Amniotic epithelial cell (primary cell): Measurements from ENCODE around the gene POLR2F.
"Not testable (repeated sequence)": the region's sequence is repeated elsewhere in the genome, so short reads cannot be mapped to it uniquely, and the experiment has no call there.

ENCODE experiments used
- DNase-seq: peaks from one replicate; pipeline ENCODE4 v3.0.0-alpha.2; 2010; ENCODE audit warnings: low read depth

Gene POLR2F

DNA sequence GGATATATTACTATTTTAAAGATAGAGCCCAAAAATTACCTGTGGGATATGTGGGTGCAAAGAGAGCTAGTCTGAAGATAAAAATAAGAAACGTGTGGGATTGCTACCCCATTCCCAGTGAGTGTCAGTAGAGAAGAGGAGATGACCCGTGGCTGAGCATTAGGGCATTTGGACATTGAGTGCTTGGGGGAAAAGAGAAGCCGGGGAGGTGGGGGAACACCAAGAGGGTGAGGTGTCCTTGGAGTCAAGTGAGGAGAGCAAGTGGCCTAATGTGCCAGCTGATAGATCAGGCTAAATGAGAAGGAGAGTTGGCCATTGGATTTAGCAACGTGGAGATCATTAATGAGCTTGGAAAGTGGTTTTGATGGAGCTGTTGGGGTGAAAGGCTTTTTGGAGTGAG is 1.2 kb downstream of the POLR2F start:
- DNase-seq = no peak

DNA sequence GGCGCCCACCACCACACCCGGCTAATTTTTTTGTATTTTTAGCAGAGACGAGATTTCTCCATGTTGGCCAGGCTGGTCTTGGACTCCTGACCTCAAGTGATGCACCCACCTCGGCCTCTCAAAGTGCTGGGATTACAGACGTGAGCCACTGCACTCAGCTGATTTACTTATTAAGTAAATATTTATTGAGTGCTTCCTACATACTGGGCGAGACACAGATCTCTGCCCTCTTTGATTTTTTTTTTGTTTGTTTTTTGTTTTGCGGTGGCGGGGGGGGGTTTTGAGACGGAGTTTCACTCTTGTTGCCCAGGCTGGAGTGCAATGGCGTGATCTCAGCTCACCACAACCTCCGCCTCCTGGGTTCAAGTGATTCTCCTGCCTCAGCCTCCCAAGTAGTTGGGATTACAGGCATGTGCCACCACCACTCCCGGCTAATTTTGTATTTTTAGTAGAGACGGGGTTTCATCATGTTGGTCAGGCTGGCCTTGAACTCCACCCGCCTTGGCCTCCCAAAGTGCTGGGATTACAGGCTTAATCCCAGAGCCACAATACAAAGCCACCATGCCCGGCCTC is 2.4 kb downstream of the POLR2F start:
- not testable (repeated sequence) for DNase-seq

DNA sequence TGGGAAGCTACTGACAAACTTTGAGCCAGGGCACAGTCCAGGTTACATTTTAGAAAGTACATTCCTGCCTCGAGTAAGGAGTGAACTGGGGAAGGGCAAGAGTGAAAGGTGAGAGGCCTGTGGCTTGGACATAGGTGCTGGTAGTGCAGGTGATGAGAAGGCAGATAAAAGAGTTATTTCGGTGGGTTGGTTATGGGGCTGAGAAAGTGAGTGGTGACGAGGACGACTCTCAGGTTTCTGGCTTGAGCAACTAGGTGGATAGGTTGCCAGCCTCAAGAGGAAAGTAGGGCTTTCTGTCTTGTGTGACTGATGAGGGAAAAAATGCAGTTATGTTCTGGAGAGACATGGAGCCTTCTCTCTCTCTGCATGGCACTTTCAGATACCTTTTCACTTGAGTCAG is 3.7 kb downstream of the POLR2F start:
- DNase-seq = no peak

DNA sequence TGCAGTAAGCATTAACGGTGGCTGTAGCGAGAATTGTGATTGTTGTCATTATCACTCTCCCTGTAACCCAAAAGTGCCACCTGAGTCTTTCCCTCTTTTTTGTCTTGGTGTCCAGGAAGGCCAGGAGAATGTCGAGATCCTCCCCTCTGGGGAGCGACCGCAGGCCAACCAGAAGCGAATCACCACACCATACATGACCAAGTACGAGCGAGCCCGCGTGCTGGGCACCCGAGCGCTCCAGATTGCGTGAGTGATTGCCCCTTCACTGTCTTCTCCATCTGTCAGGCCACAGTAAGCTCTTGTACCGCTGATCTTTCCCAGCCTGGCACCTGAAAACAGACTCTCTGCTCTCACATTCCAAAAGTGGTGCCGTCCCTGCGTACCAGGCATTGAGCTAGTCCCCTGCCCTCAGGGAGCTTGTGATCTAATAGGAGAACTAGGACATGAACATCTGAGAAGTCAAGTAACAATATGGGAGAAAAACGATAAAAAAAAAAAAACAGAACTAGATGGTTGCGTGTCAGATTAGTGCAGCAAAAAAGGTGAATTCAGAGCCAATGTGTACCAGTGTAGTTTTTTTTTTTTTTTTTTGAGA is 5.8 kb downstream of the POLR2F start:
- no peak for DNase-seq

DNA sequence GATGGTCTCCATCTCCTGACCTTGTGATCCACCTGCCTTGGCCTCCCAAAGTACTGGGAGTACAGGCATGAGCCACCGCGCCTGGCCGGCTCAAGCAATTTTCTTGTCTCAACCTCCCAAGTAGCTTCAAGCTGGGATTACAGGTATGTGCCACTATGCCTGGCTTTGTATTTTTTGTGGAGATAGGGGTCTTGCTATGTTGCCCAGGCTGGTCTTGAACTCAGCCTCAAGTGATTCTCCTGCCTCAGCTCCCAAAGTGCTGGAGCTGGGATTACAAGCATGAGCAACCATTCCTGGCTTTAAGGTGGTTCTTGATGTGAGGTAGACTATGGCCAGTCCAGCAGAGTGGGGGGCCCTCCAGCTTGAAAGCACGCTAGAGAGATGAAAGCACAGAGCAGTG is 7.6 kb downstream of the POLR2F start:
- DNase-seq = no peak

DNA sequence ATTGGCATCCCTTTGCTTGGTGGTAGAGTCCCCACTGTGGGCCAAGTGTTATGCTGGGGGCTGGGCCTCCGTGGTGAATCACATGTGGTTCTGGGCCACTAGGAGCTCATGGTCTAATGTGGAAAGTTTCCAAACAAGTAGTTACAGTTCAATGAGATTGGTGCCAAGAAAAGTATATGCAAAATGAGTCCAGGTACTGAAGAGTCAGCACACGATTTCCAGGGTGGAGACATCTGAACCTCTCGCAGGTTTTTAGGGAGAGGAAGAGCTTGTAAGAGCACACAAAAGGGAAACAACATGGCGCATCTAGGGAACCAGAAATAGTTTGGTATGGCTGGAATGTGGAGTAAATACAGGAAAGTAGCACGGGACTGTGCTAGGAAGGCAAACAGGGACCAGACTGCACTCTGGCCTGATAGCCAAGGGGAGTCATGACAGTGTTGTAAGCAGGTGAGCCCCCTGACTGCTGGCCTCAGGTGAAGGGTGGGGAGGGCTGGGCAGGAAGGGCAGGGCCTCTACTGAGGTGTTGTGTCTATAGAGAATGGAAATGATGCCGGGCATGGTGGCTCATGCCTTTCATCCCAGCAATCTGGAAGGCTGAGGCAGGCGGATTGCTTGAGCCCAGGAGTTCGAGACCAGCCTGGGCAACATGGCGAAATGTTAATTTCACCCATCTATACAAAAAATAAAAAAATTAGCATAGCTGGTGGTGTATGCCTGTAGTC is 12.6 kb downstream of the POLR2F start:
- DNase-seq = peak; percentile 42

DNA sequence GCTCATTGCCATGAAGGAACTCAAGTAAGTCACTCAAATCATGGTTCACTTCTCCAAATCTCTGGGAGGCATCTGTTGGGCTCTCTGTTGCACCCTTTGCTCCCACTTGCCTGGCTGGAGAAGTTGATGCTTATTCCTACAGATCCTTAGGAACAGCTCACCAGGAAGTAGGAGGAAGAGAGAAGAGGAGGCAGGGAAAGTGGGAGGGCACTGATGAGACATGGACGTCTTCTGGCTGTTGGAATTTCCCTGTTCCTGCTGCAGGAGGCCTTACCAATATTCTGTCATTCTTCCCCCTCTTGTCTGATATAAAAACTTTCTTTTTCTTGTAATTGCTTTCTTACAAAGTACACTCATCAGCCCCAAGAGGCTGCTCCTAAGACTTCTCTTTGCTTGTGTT is 13.6 kb downstream of the POLR2F start:
- DNase-seq = no peak

DNA sequence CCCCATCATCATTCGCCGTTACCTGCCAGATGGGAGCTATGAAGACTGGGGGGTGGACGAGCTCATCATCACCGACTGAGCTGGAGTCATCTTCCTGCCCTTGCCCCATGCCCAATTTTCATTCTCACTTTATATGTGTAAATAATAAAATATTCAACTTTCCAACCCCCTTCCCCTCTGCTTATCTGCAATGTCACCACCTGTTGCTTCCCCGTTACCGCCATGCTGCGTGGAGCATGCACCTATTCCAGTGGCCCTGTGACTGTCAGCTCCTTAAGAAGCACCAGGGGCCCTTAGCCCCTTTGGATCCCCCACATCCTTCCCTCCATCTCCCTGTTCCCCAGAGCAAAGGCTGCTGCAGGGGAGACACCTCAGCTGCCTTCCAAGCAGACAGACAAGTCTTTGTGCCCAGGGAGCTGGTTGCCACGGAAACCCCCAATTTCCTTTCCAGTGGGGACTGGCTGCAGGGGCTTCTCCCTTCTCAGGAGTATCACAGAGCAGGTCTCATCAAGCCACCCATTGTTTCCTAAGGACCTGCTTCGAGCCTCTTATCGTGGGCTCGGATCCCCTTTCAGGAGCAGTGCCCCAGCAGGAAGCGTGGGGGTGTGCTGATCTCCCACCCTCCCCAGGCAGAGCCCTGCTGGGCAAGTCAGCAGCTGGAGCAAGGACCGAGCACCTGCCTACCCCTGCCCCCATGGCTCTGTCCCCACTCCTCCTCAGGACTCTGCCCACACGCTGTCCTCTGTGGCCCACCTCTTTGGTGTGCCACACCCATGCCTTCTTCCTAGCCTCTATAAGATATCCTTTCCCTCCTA is 14.3 kb downstream of the POLR2F start:
- no peak for DNase-seq

DNA sequence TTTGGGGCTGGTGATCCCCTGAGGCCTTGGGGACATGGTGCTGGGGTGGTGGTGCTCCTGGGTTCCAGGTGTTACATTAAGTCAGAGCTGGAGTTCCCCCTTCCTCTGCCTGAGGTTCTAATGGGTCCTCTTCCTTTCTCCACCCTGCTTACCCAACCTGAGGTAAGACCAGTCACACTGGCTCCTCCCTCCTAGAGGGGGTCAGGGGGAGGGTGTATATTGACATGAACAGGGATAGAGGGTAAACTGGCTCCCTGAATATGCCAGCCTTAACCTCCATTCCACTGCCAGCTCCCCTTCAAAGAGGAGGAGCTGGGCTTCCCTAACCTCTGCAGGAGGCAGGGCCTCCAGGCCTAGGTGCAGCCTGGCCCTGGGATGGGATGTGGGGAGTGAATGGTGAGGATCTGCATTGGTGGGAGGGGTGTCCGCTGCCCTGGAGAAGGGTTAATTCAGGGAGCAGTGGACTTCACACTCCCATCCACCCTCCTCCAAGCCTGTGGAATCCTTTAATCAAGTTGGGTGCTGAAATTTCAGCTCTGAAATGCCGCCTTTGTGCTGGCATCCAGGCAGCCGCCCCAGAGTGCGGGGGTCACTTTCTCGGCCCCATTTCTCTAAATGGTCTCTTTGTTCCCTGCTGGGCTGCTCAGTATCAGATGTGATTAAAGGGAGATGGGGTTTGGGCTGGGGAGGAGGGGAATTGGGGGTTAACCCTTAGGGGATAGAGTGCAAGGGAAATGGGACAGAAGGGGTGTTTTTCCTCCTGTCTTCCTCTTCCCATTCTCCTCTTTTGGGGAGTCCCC is 15.2 kb downstream of the POLR2F start:
- no peak for DNase-seq

DNA sequence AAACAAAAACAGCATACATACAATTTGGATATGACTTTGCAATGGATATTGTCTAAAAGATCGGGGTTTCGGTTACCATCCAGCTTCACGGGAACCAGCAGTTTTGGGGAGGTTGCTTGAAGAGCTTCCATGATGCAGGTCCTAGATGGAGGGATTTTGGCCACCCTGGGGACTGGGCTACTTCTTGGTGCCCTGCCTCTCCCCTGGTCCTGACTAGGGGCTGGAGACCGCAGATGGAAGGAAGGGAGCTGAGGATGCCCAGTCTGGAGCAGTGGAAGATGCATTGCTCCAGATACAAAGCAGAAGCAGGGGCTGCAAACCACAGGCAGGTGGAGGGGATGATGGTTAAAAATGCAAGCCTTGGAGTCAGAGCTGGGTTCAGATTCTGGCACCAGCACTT is 17.4 kb downstream of the POLR2F start:
- no peak for DNase-seq

DNA sequence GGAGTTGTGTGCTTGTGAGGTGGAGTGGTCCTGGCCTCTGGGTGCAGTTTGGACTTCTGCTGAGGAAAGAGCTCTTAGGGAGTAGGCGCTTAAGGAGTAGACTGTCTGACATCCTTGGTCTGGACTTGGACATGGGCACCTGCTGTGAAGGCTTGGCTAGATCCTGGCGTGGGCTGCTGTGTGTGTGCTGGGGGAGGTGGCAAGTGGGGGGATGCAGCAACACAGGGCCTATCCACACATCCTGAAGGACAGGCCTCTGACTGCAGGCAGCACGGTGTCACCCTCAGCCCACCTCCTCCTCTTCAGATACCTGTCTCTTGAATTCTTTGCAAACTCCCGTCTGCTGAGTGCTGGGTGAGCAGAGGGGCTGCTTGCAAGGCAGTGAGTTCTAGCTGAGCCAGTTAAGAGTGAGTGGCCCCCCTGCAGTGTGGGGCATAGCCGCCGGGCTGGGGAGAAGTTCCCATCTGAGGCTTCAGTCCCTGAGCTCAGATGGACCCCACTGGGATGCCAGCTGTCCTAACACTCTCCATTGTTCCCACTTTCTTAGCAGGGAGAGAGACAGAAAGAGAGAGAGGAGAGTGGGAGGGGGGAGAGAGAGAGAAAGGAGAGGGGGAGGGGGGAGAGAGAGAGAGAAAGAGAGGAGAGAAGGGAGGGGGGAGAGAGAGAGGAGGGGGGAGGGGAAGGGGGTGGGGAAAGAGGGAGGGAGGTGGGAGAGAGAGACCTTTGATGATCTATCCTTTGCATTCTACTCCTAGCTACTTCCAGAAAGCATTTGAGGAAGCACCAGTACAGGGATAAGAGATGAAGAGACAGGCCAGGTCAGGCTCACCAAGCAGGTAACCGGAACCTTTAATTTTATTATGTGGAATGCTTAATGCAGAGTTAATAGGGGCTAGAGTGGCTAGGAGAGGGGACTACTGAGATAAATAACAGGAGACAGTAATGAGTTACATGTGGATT is 18.3 kb downstream of the POLR2F start:
- no peak for DNase-seq

DNA sequence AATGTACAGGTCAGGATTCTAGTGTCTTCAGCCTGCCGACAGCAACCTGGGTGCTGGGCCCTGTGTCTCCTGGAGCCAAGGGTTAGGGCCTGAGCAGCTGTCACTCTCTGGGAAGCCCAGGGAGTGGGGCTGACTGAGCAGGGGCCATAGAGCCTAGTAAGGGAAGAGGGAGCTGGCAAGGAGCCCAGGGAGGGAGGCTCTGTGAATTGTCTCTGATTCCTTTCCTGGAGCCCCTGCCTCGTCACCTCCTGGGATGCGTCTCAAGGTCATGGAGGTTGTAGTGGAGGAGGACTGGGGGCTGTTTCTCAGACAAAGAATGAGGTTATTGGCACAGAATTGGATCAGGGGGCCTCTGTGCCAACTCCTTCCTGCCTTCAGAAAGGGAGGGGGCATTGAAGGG is 19.0 kb downstream of the POLR2F start:
- peak; percentile 18 for DNase-seq

DNA sequence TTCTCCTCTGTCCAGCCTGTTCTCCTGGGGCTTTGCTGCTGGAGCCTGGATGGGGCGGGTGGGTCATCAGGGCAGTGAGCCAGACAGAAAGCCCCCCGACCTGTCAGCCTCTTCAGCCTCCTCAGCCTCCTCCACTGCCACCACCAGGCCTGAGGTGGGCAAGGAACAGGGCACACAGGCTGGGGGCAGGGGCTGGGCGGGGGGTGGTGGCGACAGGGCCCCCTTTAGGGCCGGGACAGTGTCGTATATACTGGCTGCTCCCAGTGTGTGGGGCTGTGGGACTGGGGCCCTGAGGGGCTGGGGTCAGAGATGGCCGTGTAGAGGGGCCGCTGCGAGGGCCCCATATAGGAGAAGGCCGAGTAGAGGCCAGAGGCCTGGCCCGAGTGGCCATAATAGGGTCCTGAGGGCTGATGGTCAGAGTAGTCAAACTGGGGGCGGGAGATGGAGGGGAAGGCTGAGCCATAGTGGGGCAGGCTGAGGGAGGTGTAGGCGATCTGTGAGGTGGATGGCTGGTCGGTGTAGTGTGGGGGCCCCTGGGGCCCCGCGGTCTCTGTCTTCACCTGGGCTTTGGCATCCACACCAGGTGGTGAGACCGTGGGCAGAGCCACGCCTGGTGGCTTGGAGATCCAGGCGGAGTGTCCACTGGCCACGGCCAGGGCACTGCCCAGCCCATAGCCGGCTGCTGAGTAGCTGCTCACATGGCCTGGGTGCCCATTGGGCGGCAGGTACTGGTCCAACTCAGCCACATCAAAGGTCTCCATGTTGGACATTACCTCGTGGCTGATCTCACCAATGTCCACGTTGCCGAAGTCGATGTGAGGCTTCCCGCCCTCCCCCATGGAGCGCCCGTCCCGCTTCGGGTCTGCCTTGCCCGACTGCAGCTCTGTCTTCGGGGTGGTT is 20.0 kb downstream of the POLR2F start:
- no peak for DNase-seq

DNA sequence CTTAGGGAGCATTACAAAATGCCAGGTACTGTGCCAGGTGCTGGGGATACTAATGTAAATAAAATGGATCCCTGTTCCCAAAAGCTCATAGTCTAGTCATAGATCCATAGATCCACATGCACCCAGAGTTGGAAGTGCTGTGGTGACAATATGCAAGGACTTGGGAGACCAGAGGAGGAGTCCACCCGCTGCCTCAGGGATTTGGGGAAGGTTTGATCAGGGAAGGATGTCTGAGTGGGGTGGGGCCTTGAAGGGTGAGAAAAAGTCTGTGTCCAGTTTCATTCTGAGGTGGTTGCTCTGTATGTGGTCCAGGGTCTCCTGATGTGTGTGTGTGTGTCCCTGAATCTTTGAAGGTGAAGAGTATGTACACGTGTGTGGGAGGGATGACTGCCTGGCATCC is 21.7 kb downstream of the POLR2F start:
- DNase-seq = no peak

DNA sequence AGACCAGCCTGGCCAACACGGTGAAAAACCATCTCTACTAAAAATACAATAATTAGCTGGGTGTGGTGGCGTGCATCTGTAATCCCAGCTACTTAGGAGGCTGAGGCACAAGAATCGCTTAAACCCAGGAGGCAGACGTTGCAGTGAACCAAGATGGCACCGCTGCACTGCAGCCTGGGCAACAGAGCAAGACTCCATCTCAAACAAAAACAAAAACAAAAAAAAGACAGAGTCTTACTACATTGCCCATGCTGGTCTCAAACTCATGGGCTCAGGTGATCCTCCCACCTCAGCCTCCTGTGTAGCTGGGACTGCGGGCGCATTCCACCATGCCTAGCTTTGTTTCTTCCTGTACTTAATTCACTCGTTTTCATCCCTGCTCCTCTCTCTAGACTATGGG is 22.5 kb downstream of the POLR2F start:
- DNase-seq = not testable (repeated sequence)

DNA sequence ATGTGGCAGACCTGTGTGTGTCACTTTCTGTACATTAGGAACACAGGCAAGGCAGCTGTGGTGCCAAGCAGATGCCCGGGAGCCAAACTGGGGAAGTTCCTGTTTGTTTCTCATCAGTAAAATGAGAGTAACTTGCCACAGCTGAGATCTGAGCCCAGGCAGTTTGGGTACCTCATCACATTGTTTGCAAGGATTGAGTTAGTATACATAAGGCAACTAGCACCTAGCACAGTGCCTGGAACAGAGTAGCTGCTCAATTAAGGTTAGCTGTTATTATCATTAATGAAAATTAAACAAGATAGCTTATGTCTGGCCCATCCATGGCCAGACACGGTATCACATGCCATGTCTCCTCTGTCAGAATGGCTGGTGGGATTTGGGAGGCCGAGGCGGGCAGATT is 23.0 kb downstream of the POLR2F start:
- no peak for DNase-seq

DNA sequence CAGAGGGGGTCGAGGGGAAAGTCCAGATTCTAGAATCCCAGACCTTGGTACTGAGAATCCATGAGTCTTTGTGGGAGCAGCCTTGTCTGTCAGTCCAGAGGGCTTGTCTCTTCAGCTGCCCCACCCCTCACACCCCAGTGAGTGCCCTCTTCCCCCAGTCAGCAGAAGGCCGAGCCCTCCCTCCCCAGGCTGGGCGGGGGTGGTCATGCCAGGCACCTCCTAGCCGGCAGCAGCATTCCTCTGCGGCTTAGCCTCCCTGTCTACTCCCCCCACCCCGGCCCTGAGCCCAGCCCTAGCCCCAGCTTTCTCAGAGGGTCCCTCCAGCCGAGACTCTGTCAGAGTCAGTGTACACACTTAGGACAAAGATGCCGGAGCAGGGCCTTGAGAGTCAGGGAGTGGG is 26.3 kb downstream of the POLR2F start:
- peak; percentile 46 for DNase-seq

DNA sequence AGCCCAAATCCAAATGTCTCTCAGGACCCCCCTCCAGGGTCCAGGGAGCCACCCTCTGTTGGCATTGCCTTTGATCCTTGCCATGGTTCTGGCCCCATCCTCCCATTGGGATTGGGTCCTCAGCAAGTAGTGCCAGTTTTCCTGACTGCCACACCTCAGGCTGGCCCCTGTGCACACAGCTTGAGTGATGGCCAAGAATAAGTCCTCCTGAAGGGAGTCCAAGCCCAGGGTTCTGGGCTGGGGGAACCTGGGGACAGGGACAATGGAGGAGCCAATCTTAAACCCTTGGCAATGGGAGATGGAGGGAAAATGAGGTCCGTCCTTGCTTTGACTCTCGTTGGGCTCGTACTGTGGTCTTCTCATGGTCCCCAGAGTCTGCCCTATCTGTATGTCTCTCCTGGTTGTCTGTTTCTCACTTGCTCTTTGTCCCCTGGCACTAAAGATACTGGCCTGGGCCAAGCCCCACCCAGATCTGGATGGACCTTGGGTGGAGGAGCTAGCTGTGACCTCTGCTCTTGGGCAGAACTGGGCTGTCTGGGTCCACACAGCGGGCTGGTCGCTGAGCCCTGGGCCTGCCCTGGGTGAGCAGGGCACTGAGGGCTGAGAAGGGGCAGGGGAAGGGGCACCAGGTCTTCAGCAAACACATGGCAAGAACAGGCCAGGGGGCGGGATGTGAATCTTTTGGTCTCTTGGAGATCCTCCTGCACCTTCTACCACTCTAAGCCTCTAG is 27.9 kb downstream of the POLR2F start:
- DNase-seq = no peak

DNA sequence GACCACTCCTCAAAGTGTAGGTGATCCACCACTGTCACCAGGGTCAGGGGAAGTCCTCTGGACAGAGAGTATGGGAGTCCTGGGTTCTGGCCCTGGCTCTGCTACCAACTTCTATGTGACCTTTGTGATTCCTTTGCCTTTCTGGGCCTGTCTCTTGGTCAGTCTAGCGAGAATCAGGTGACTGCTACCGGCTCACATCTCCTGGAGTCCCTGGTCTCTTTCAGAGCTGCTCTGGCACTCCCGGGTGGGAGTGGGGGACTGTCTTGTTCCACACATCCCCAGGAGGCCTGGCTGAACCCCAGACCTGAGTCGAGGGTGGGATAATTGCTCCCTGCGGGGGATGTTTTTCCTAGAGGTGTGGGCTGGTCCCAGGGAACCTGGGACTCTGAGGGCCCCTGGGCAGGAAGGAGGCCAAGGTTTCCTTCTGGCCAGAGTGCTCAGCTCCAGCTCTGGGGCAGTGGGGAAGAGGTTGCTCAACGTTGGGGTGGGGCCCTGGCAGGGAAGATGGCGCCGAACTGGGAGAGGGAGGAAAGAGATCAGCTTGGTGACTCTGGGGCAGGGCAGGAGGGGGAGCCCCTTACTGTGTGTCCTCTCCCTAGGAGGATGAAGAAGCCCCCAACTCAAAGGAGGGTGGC is 28.8 kb downstream of the POLR2F start:
- DNase-seq = peak; percentile 7
